Fibroblast of lung (primary cell): ENCODE results near the gene ESM1. TPM values are rescaled to one million over a fixed set of nuclear protein-coding genes. Genes with fewer than 3 reads are reported as not detected.

Experiments used
- DNase-seq, 2 donors: peaks; one replicate each; pipeline versions ENCODE4 v3.0.0 to v3.0.0-alpha.2; 2010; ENCODE audit warnings: low read depth in 2 of 2
- H2AFZ ChIP-seq: 2 replicates; pipeline ENCODE4 v1.5.1; 2012; ENCODE audit warnings: low read length, control low read depth, inconsistent platforms
- H3K27ac ChIP-seq: 2 replicates; pipeline ENCODE4 v1.5.1; 2011; ENCODE audit warnings: low read length, control low read depth; ENCODE audit not compliant: insufficient read depth
- H3K27me3 ChIP-seq: 2 replicates; pipeline ENCODE4 v1.5.1; 2011; ENCODE audit warnings: mild to moderate bottlenecking, low read length; ENCODE audit not compliant: control insufficient read depth, insufficient read depth
- H3K36me3 ChIP-seq: 2 replicates; pipeline ENCODE4 v1.5.1; 2011; ENCODE audit warnings: low read length; ENCODE audit not compliant: control insufficient read depth, insufficient read depth
- H3K4me1 ChIP-seq: 2 replicates; pipeline ENCODE4 v1.5.1; 2011; ENCODE audit warnings: low read length; ENCODE audit not compliant: control insufficient read depth, insufficient read depth; ENCODE audit errors: extremely low read depth
- H3K4me2 ChIP-seq: 2 replicates; pipeline ENCODE4 v1.5.1; 2011; ENCODE audit warnings: low read length, control low read depth; ENCODE audit not compliant: insufficient read depth; ENCODE audit errors: extremely low read depth
- H3K4me3 ChIP-seq, 4 experiments: fragments of 200-600 bp in 1 of 4; sonication (generic) in 1 of 4; replicated peaks in 1 of 4; 2 replicates each; pipeline ENCODE4 v1.5.1; 2011 to 2016; ENCODE audit warnings: low read length in 4 of 4, low read depth in 3 of 4, mild to moderate bottlenecking in 3 of 4, control low read depth in 2 of 4, inconsistent platforms in 1 of 4, mixed read lengths in 1 of 4; ENCODE audit not compliant: insufficient read depth in 1 of 4; ENCODE audit errors: control extremely low read depth in 1 of 4
- H3K79me2 ChIP-seq: 2 replicates; pipeline ENCODE4 v1.5.1; 2012; ENCODE audit warnings: mild to moderate bottlenecking, low read length, inconsistent platforms; ENCODE audit not compliant: control insufficient read depth, insufficient read depth
- H3K9ac ChIP-seq: 2 replicates; pipeline ENCODE4 v1.5.1; 2011; ENCODE audit warnings: mild to moderate bottlenecking, low read length, control low read depth; ENCODE audit not compliant: insufficient read depth
- H3K9me3 ChIP-seq: 2 replicates; pipeline ENCODE4 v1.5.1; 2012; ENCODE audit warnings: low read depth, low read length; ENCODE audit not compliant: control insufficient read depth, insufficient read depth
- H4K20me1 ChIP-seq: 2 replicates; pipeline ENCODE4 v1.5.1; 2011; ENCODE audit warnings: low read length; ENCODE audit not compliant: control insufficient read depth, insufficient read depth; ENCODE audit errors: extremely low read depth
- EZH2 ChIP-seq: IDR thresholded peaks from 2 replicates; pipeline ENCODE4 v1.5.1; 2012; ENCODE audit warnings: low read length, control low read depth, mild to moderate bottlenecking; ENCODE audit errors: missing control alignments
- polyA minus RNA-seq: library from RNA; depleted of rRNA, polyadenylated mRNA; stranded (reverse); fragments of >200 nt; gene quantifications from 2 replicates; pipeline ENCODE4 v1.2.3, GENCODE V29; 2011; ENCODE audit warnings: low replicate concordance
- polyA plus RNA-seq, 2 donors: library from polyadenylated mRNA; depleted of rRNA in 1 of 2; stranded (reverse) in 1 of 2; unstranded in 1 of 2; fragments of >200 nt; gene quantifications; 2 replicates each; pipeline ENCODE4 v1.2.1, GENCODE V29; 2011 to 2012; ENCODE audit warnings: missing spikeins in 1 of 2
- total RNA-seq: library from RNA; depleted of rRNA; stranded (reverse); fragments of >200 nt; gene quantifications from 2 replicates; pipeline ENCODE4 v1.2.1, GENCODE V29; 2014
- TF ChIP-seq, protein P1 (sequence below), 2 donors: IDR thresholded peaks in 1 of 2; conservative IDR thresholded peaks in 1 of 2; 1 replicate in 1 of 2; 2 replicates in 1 of 2; pipeline ENCODE4 v1.5.1; 2011 to 2012; ENCODE audit warnings: low read length in 2 of 2, control low read depth in 1 of 2, inconsistent platforms in 1 of 2, low read depth in 1 of 2, mild to moderate bottlenecking in 1 of 2

ESM1 gene, protein sequence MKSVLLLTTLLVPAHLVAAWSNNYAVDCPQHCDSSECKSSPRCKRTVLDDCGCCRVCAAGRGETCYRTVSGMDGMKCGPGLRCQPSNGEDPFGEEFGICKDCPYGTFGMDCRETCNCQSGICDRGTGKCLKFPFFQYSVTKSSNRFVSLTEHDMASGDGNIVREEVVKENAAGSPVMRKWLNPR
- 1.5 and 1.8 TPM in 2 replicates for total RNA-seq
- polyA plus RNA-seq = 0.50 and 2.6 TPM in 2 replicates
- 0.69 and 4.4 TPM in 2 replicates for polyA plus RNA-seq (2012)
- 1.3 and 1.6 TPM in 2 replicates for polyA minus RNA-seq

DNA sequence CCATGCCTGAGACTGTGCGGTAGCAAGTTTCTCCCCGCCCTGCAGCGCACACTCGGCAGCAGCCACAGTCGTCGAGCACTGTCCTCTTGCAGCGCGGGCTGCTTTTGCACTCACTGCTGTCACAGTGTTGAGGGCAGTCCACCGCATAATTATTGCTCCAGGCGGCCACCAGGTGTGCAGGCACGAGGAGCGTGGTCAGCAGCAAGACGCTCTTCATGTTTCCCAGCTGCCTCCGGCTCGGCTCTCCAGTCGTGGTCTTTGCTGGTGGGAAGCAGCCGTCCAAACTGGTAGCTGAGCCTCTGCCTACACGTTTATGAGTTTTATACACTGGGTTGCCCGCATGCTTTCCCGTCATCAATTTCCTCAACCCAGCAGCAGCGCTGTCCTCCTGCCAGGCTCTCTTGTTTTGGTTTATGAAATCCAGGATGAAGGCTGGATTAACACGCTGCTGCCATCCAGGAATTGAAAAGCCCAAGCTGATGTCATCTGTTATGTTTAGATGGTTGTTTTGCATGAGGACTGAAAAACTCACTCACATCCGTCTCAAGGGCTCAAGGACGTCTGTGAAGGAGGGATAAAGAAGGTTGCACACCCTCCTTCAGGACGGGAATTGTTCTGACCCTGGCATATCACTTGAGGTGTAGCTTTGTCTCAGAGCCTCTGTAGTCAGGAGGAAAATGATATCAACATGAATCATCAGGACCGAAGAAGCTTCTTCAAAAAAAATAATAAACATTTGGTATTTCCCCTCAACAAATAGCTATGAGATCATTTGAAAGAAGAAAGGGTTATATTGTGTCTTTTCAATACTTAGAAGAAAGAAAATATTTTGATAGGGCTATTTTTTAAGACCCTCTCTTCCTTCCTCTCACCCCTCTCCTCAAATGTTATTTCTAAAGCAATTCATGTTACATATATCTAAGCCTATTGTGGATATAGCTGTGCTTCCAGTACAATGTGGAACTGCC lies at the start of gene ESM1:
TSS of gene ESM1 (minus strand) at position 293 of the 968 bp plus-strand sequence. CDS start at position 217, 76 bp downstream.
- Histone ChIP-seq H3K27me3 (no peaks in the 10 kb centered on the region), H4K20me1 (no peaks in the 10 kb centered on the region), H3K4me1 (peaks cover 7% of the 10 kb centered on the region), H3K4me2 (peak within 1 kb of the TSS; percentile 97), H3K4me3 (peak within 1 kb of the TSS; percentile 1 to 56 (median 46)), H3K9ac (no peak within 1 kb of the TSS), H3K79me2 (peaks cover 12% of the 10 kb centered on the region), H3K27ac (peak within 1 kb of the TSS; percentile 57), H3K36me3 (no peaks in the 10 kb centered on the region), H2AFZ (peak within 1 kb of the TSS; percentile 68), H3K9me3 (no peaks in the 10 kb centered on the region)
- TF ChIP-seq, protein P1, sequence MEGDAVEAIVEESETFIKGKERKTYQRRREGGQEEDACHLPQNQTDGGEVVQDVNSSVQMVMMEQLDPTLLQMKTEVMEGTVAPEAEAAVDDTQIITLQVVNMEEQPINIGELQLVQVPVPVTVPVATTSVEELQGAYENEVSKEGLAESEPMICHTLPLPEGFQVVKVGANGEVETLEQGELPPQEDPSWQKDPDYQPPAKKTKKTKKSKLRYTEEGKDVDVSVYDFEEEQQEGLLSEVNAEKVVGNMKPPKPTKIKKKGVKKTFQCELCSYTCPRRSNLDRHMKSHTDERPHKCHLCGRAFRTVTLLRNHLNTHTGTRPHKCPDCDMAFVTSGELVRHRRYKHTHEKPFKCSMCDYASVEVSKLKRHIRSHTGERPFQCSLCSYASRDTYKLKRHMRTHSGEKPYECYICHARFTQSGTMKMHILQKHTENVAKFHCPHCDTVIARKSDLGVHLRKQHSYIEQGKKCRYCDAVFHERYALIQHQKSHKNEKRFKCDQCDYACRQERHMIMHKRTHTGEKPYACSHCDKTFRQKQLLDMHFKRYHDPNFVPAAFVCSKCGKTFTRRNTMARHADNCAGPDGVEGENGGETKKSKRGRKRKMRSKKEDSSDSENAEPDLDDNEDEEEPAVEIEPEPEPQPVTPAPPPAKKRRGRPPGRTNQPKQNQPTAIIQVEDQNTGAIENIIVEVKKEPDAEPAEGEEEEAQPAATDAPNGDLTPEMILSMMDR (conservative IDR thresholded peaks at IDR 0.05 in 1 of 2, IDR thresholded peaks at IDR 0.05 in 1 of 2; ENCODE audit: low read depth in 1 of 2, low read length in 2 of 2) = no peak
- no peak for TF ChIP-seq EZH2
- peak; percentile 51 to 81 for DNase-seq

DNA sequence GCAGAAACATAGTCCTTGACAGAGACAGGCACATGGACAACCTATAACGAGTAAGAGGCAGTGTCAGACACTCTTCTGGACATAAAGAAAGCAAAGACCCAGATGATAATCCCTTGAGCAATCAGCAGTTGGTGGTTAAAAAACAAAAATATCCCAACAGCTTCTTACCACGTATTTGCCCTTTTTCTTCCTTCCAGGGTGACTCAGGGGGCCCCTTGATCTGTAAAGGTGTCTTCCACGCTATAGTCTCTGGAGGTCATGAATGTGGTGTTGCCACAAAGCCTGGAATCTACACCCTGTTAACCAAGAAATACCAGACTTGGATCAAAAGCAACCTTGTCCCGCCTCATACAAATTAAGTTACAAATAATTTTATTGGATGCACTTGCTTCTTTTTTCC lies 48.2 kb upstream of the ESM1 start:
- Histone ChIP-seq H3K27ac (no peak overlapping the region), H4K20me1 (no peaks in the 10 kb centered on the region), H3K9me3 (no peaks in the 10 kb centered on the region), H3K4me1 (peaks cover 2% of the 10 kb centered on the region), H3K27me3 (no peaks in the 10 kb centered on the region), H3K79me2 (no peaks in the 10 kb centered on the region), H3K9ac (no peak overlapping the region), H3K4me3 (no peak overlapping the region), H3K4me2 (no peak overlapping the region), H2AFZ (no peak overlapping the region), H3K36me3 (no peaks in the 10 kb centered on the region)
- no peak for TF ChIP-seq EZH2
- TF ChIP-seq, protein P1 (conservative IDR thresholded peaks at IDR 0.05 in 1 of 2, IDR thresholded peaks at IDR 0.05 in 1 of 2; ENCODE audit: low read depth in 1 of 2, low read length in 2 of 2) = no peak
- peak in 1 of 2 donors; percentile 44 for DNase-seq

DNA sequence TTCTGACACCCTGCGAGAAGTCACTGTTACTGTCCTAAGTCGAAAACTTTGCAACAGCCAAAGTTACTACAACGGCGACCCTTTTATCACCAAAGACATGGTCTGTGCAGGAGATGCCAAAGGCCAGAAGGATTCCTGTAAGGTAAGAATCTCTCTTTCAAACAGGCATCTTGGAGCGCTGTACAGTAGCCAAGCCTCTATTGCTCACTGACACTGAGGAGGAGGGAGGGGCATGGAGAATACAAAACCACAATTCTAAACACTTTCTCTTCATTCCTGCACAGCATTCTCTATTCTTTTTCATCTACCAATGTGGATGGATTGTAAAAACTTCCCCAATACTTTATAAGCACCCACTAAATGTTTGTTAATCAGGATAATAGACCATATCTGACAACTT lies 46.1 kb upstream of the ESM1 start:
- no peaks in the 10 kb centered on the region for H3K79me2 ChIP-seq
- no peaks in the 10 kb centered on the region for H3K4me1 ChIP-seq
- no peak overlapping the region for H3K27ac ChIP-seq
- H3K4me3 ChIP-seq = no peak overlapping the region
- no peaks in the 10 kb centered on the region for H3K36me3 ChIP-seq
- no peak overlapping the region for H3K4me2 ChIP-seq
- peak in 1 of 2 donors; percentile 33 for DNase-seq
- no peak overlapping the region for H3K9ac ChIP-seq
- H3K9me3 ChIP-seq = no peaks in the 10 kb centered on the region
- no peak overlapping the region for H2AFZ ChIP-seq
- TF ChIP-seq, protein P1 (conservative IDR thresholded peaks at IDR 0.05 in 1 of 2, IDR thresholded peaks at IDR 0.05 in 1 of 2; ENCODE audit: low read depth in 1 of 2, low read length in 2 of 2) = no peak
- no peak for TF ChIP-seq EZH2
- no peaks in the 10 kb centered on the region for H3K27me3 ChIP-seq
- no peaks in the 10 kb centered on the region for H4K20me1 ChIP-seq
